Gastrocnemius medialis (tissue), 4 donors: ENCODE results near the gene TMPRSS3. TPM values are rescaled to one million over a fixed set of nuclear protein-coding genes. Genes with fewer than 3 reads are reported as not detected.

Experiments used
- ATAC-seq, 2 donors: fragments of 150-250 bp; one replicate each; pipeline ENCODE4 v1.9.1; 2016
- DNase-seq, 2 donors: peaks; one replicate each; pipeline ENCODE4 v3.0.0-alpha.2; 2019
- H3K27ac ChIP-seq, 4 donors: fragments of 200-600 bp; sonication (generic); 1 replicate in 1 of 4; 2 replicates in 3 of 4; pipeline ENCODE4 v1.5.1; 2016 to 2018; ENCODE audit warnings: mild to moderate bottlenecking in 2 of 4, moderate library complexity in 1 of 4
- H3K27me3 ChIP-seq, 3 donors: fragments of 200-600 bp; sonication (generic) in 2 of 3; 1 replicate in 1 of 3; 2 replicates in 2 of 3; pipeline versions ENCODE4 v1.5.1 to v1.6.0; 2016 to 2019; ENCODE audit warnings: mild to moderate bottlenecking in 1 of 3, moderate library complexity in 1 of 3
- H3K36me3 ChIP-seq, 2 donors: fragments of 200-600 bp; sonication (generic) in 1 of 2; one replicate each; pipeline ENCODE4 v1.5.1; 2017 to 2018
- H3K4me1 ChIP-seq, 2 donors: fragments of 200-600 bp; sonication (generic) in 1 of 2; one replicate each; pipeline ENCODE4 v1.5.1; 2016 to 2017; ENCODE audit warnings: mild to moderate bottlenecking in 2 of 2
- H3K4me3 ChIP-seq, 4 donors: fragments of 200-600 bp; sonication (generic) in 3 of 4; 1 replicate in 1 of 4; 2 replicates in 3 of 4; pipeline ENCODE4 v1.5.1; 2016 to 2019; ENCODE audit warnings: mild to moderate bottlenecking in 2 of 4
- H3K9me3 ChIP-seq, 3 donors: fragments of 200-600 bp; sonication (generic) in 2 of 3; 1 replicate in 1 of 3; 2 replicates in 2 of 3; pipeline ENCODE4 v1.5.1; 2016 to 2019
- POLR2A ChIP-seq, 2 donors: fragments of 450-650 bp; IDR thresholded peaks; one replicate each; pipeline ENCODE4 v1.6.1; 2017; ENCODE audit warnings: antibody characterized with exemption in 2 of 2, mild to moderate bottlenecking in 2 of 2, moderate library complexity in 2 of 2
- in situ Hi-C, 4 donors: fragments of 200-750 bp; cut with MboI; loops; one replicate each; pipeline versions ENCODE4 v1.15.0 to v1.8.0; 2017; ENCODE audit warnings: low sequenced_read_pairs in 4 of 4
- intact Hi-C: fragments of 100-400 bp; cut with DNase I; formaldehyde crosslinking; loops from one replicate; pipeline ENCODE4 v1.15.1; 2023; ENCODE audit warnings: low total_unique reads
- total RNA-seq, 4 donors: library from RNA; depleted of rRNA; stranded (reverse); fragments of >200 nt; gene quantifications; one replicate each; pipeline versions ENCODE4 v1.1.0 to v1.2.3, GENCODE V29; 2016
- TF ChIP-seq, protein P1 (sequence below), 5 experiments: fragments of 450-650 bp in 3 of 5; fragments of 200-600 bp in 2 of 5; sonication (generic) in 2 of 5; IDR thresholded peaks in 4 of 5; conservative IDR thresholded peaks in 1 of 5; 1 replicate in 4 of 5; 2 replicates in 1 of 5; pipeline ENCODE4 v1.5.1; 2016 to 2019; ENCODE audit warnings: antibody characterized with exemption in 5 of 5, mild to moderate bottlenecking in 3 of 5, moderate library complexity in 3 of 5

The TMPRSS3 gene
- total RNA-seq, 4 donors from 2014 or later = not detected

GRCh38 chr21:42374864-42375499 lies 20.9 kb downstream of the TMPRSS3 start:
- no peak overlapping the region for H3K4me3 ChIP-seq
- DNase-seq (no peak), ATAC-seq (no peak)
- H3K9me3 ChIP-seq = no peaks in the 10 kb centered on the region
- intact Hi-C loops (no loop called here), in situ Hi-C loops (no loop called here)
- TF ChIP-seq, protein P1, sequence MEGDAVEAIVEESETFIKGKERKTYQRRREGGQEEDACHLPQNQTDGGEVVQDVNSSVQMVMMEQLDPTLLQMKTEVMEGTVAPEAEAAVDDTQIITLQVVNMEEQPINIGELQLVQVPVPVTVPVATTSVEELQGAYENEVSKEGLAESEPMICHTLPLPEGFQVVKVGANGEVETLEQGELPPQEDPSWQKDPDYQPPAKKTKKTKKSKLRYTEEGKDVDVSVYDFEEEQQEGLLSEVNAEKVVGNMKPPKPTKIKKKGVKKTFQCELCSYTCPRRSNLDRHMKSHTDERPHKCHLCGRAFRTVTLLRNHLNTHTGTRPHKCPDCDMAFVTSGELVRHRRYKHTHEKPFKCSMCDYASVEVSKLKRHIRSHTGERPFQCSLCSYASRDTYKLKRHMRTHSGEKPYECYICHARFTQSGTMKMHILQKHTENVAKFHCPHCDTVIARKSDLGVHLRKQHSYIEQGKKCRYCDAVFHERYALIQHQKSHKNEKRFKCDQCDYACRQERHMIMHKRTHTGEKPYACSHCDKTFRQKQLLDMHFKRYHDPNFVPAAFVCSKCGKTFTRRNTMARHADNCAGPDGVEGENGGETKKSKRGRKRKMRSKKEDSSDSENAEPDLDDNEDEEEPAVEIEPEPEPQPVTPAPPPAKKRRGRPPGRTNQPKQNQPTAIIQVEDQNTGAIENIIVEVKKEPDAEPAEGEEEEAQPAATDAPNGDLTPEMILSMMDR (IDR thresholded peaks at IDR 0.05 in 4 of 5, conservative IDR thresholded peaks at IDR 0.05 in 1 of 5) = no peak
- TF ChIP-seq POLR2A (IDR thresholded peaks at IDR 0.05) = no peak
- no peaks in the 10 kb centered on the region for H3K4me1 ChIP-seq
- no peak overlapping the region for H3K27ac ChIP-seq
- H3K36me3 ChIP-seq = no peaks in the 10 kb centered on the region
- H3K27me3 ChIP-seq = peaks cover 0 to 14% (median 0%) of the 10 kb centered on the region in 3 donors

DNA sequence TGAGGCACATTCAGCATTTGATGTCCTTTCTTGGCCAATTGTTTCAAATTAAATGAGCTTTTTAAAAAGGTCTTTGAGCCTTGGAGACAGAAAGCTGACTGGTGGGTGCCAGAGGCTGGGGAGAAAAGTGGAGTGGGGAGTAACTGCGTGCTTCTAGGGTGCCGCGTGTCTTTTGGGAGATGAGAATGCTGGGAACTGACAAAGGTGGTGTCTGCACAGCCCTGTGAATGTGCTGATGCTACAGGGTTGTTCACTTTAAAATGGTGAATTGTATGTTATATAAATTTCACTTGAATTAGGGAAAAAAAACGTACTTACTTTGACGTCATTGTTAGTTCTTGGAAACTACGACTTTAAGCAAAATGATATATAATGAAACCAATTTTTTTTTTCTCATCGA lies 21.4 kb downstream of the TMPRSS3 start:
- TF ChIP-seq, protein P1 (IDR thresholded peaks at IDR 0.05 in 4 of 5, conservative IDR thresholded peaks at IDR 0.05 in 1 of 5) = no peak

DNA sequence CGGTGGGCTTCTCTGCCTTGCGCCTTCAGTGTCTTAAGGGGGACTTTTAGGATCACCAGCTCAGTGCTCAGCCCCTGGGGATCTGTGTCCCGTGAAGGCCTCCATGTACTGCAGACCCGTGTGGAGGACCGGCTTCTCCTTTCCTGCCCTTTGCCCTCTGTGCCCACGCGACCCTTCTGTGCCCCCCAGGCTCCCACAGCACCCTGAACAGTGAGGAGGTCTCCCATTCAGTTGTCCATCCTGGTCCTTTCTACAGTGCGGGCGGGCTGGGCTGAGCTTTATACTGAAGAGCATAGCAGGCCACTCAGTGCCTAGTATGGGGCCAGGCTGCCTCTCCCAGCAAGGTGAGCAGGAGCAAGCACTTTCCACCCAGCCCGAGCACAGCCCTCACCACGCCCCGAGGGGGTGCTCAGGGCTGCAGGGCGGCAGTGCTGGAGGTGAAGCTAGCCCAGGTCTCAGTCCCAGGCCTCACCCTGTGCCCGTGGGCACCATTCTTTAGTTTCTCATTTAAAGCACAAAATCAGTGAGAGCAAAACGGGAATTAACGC lies 21.9 kb downstream of the TMPRSS3 start:
- H3K27me3 ChIP-seq = peaks cover 0 to 11% (median 0%) of the 10 kb centered on the region in 3 donors
- in situ Hi-C loops = no loop called here
- no peak for DNase-seq

More for the DNA sequence above, 21.4 kb downstream of the TMPRSS3 start:
- ATAC-seq = no peak
- H3K27me3 ChIP-seq = peaks cover 0 to 14% (median 0%) of the 10 kb centered on the region in 3 donors
- no peaks in the 10 kb centered on the region for H3K36me3 ChIP-seq
- no peak for DNase-seq
- no peaks in the 10 kb centered on the region for H3K9me3 ChIP-seq
- H3K27ac ChIP-seq = no peak overlapping the region
- in situ Hi-C loops = no loop called here
- no peak overlapping the region for H3K4me3 ChIP-seq
- intact Hi-C loops = no loop called here
- H3K4me1 ChIP-seq = no peaks in the 10 kb centered on the region

DNA sequence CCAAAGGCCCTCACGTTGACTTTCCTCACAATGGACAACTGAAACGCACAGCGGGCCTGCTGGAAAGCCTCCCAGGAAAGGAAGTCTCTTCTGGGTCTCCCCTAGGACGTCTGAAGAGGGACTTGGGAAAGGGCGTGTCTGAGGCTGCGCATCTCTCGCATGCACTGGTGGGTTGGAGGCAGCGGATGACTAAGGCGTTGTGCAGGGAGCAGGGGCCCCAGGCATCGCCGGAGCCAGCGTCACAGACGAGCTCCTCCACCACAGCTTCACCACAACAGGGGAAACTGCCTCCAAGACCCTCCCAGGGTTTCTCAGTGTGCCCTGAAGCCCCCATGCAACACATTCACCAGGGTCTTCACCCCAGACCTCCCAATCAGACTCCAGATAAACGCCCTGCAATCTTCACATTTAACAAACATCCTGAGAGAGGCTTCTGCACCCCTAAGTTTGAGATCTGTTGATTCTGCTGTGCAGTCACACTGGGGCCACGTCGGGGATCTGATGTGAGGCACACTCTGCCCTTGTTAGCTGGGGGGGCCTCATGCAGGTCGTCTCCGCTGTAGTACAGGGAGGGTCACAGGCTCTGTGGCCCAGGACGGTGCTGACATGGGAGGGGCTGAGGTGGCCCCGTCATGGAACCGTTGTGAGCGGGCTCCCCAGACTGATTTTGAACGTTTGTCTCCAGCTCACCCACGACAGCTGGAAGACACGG lies 22.5 kb downstream of the TMPRSS3 start:
- Histone ChIP-seq H3K27me3 (peaks cover 0 to 11% (median 0%) of the 10 kb centered on the region in 3 donors), H3K27ac (no peak overlapping the region), H3K9me3 (no peaks in the 10 kb centered on the region), H3K4me3 (no peak overlapping the region), H3K36me3 (no peaks in the 10 kb centered on the region), H3K4me1 (no peaks in the 10 kb centered on the region)
- intact Hi-C loops (no loop called here), in situ Hi-C loops (no loop called here)
- TF ChIP-seq, protein P1 (IDR thresholded peaks at IDR 0.05 in 4 of 5, conservative IDR thresholded peaks at IDR 0.05 in 1 of 5) = no peak
- no peak for TF ChIP-seq POLR2A (IDR thresholded peaks at IDR 0.05)
- ATAC-seq (no peak), DNase-seq (no peak)

More for the DNA sequence above, 21.9 kb downstream of the TMPRSS3 start:
- Histone ChIP-seq H3K4me3 (no peak overlapping the region), H3K4me1 (no peaks in the 10 kb centered on the region), H3K36me3 (no peaks in the 10 kb centered on the region), H3K27ac (no peak overlapping the region), H3K9me3 (no peaks in the 10 kb centered on the region)
- intact Hi-C loops = no loop called here
- ATAC-seq = no peak
- no peak for TF ChIP-seq POLR2A (IDR thresholded peaks at IDR 0.05)
- TF ChIP-seq, protein P1 (IDR thresholded peaks at IDR 0.05 in 4 of 5, conservative IDR thresholded peaks at IDR 0.05 in 1 of 5) = no peak
